Measurements from ENCODE around the gene SNCB.

Gene SNCB

GRCh38 chr5:176653401-176654385, 23.4 kb upstream of the SNCB start:
- H3K9me3 ChIP-seq = no peaks in the 10 kb centered on the region
- no peak overlapping the region for H3K27ac ChIP-seq
- peaks cover 16% of the 10 kb centered on the region for H3K27me3 ChIP-seq
- TF ChIP-seq, protein P1, sequence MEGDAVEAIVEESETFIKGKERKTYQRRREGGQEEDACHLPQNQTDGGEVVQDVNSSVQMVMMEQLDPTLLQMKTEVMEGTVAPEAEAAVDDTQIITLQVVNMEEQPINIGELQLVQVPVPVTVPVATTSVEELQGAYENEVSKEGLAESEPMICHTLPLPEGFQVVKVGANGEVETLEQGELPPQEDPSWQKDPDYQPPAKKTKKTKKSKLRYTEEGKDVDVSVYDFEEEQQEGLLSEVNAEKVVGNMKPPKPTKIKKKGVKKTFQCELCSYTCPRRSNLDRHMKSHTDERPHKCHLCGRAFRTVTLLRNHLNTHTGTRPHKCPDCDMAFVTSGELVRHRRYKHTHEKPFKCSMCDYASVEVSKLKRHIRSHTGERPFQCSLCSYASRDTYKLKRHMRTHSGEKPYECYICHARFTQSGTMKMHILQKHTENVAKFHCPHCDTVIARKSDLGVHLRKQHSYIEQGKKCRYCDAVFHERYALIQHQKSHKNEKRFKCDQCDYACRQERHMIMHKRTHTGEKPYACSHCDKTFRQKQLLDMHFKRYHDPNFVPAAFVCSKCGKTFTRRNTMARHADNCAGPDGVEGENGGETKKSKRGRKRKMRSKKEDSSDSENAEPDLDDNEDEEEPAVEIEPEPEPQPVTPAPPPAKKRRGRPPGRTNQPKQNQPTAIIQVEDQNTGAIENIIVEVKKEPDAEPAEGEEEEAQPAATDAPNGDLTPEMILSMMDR (IDR thresholded peaks at IDR 0.05) = no peak
- peaks cover 0 to 6% of the 10 kb centered on the region in 2 experiments for H3K4me1 ChIP-seq (ENCODE audit: control insufficient read depth in 1 of 2, insufficient read depth in 1 of 2, low read depth in 1 of 2, low read length in 1 of 2)
- H3K36me3 ChIP-seq = no peaks in the 10 kb centered on the region
- no peak overlapping the region for H3K4me3 ChIP-seq (ENCODE audit: low read depth in 1 of 2, low read length in 1 of 2)

DNA sequence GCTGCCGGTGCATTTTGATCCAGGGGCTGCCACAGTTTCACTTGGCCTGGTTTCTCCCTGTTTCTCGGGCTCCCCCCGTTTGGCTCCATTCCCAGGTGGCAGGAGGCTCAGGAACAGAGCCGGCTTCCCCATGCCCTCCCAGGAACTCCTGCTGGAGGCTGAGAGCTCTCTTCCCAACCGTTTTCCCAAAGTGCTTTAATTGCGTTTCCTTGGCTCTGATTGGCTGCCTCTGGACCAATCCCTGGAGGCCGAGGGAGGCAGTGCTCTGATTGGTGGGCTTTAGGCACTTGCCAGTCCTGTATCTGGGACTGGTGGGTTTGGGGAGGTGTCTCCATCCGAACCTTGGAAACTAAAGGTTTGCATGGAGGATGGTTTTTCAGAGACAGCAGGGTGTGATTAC, 21.8 kb upstream of the SNCB start:
- no peaks in the 10 kb centered on the region for H3K36me3 ChIP-seq
- H3K9me3 ChIP-seq = no peaks in the 10 kb centered on the region
- TF ChIP-seq, protein P1 (IDR thresholded peaks at IDR 0.05) = no peak
- no peak overlapping the region for H3K4me3 ChIP-seq (ENCODE audit: low read depth in 1 of 2, low read length in 1 of 2)
- peaks cover 4 to 9% of the 10 kb centered on the region in 2 experiments for H3K4me1 ChIP-seq (ENCODE audit: control insufficient read depth in 1 of 2, insufficient read depth in 1 of 2, low read depth in 1 of 2, low read length in 1 of 2)
- peaks cover 32% of the 10 kb centered on the region for H3K27me3 ChIP-seq
- H3K27ac ChIP-seq = no peak overlapping the region

- no peak overlapping the region for H3K27ac ChIP-seq
- TF ChIP-seq, protein P1 (IDR thresholded peaks at IDR 0.05) = no peak
- H3K9me3 ChIP-seq = no peaks in the 10 kb centered on the region
- H3K4me3 ChIP-seq (ENCODE audit: low read depth in 1 of 2, low read length in 1 of 2) = no peak overlapping the region
- H3K36me3 ChIP-seq = no peaks in the 10 kb centered on the region
- H3K27me3 ChIP-seq = peaks cover 35% of the 10 kb centered on the region
- peaks cover 11 to 15% of the 10 kb centered on the region in 2 experiments for H3K4me1 ChIP-seq (ENCODE audit: control insufficient read depth in 1 of 2, insufficient read depth in 1 of 2, low read depth in 1 of 2, low read length in 1 of 2)
These were observed 21.2 kb upstream of the SNCB start for GRCh38 chr5:176651472-176651980.

DNA sequence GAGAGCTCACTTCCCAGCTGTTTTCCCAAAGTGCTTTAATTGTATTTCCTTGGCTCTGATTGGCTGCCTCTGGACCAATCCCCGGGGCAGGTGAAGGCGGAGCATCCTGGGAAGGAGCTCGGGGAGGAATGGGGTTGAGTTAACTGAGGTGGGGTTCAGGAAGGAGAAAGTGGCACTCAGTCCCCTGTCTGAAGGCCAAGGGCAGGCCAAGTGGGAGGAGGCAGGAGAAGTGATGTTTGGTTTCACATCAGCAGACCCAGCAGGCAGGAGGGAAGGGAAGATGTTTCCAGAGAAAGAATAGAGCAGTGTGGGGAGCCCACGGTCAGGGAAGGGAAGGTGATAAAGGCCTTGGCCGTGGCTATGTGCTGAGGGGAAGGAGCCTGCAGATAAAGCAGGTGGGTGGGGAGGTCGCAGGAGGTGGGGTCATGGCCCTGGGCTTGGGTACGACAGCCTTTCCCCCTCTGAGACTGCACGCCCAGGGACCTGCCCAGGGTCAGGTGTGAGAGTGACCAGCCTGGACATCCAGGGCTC, 20.1 kb upstream of the SNCB start:
- Histone ChIP-seq H3K4me3 (ENCODE audit: low read depth in 1 of 2, low read length in 1 of 2) (no peak overlapping the region), H3K27me3 (peaks cover 43% of the 10 kb centered on the region), H3K4me1 (ENCODE audit: control insufficient read depth in 1 of 2, insufficient read depth in 1 of 2, low read depth in 1 of 2, low read length in 1 of 2) (peaks cover 13 to 16% of the 10 kb centered on the region in 2 experiments), H3K27ac (no peak overlapping the region), H3K36me3 (no peaks in the 10 kb centered on the region), H3K9me3 (no peaks in the 10 kb centered on the region)
- TF ChIP-seq, protein P1 (IDR thresholded peaks at IDR 0.05) = no peak

- H3K4me3 ChIP-seq (ENCODE audit: low read depth in 1 of 2, low read length in 1 of 2) = no peak overlapping the region
These were observed 18.3 kb upstream of the SNCB start for GRCh38 chr5:176648474-176649194.

More at GRCh38 chr5:176648474-176649194, 18.3 kb upstream of the SNCB start:
- Histone ChIP-seq H3K36me3 (no peaks in the 10 kb centered on the region), H3K9me3 (no peaks in the 10 kb centered on the region), H3K27ac (no peak overlapping the region), H3K27me3 (peaks cover 49% of the 10 kb centered on the region), H3K4me1 (ENCODE audit: control insufficient read depth in 1 of 2, insufficient read depth in 1 of 2, low read depth in 1 of 2, low read length in 1 of 2) (peaks cover 13 to 16% of the 10 kb centered on the region in 2 experiments)
- TF ChIP-seq, protein P1 (IDR thresholded peaks at IDR 0.05) = no peak

Measured in neutrophil (primary cell).